ENCODE measurements around the gene GMIP.

- TF ChIP-seq YY1 (IDR thresholded peaks at IDR 0.05; ENCODE audit: insufficient read depth, insufficient read length) (no peak), ZNF274 (IDR thresholded peaks at IDR 0.05; ENCODE audit: low read depth, low read length) (no peak), SUZ12 (IDR thresholded peaks at IDR 0.05; ENCODE audit: extremely low read depth, insufficient read depth, insufficient read length) (no peak)
These were observed 7.6 kb upstream of the GMIP start for GRCh38 chr19:19651076-19651475.

All from NT2/D1 (cell line).